Stimulated activated CD8-positive, alpha-beta memory T cell treated with anti-CD3 and anti-CD28 coated beads, Interleukin-2, amount 100 ng/mL, for 1 hour (primary cell): ENCODE measurements around the gene C19orf67.
"Not testable (repeated sequence)": the region's sequence is repeated elsewhere in the genome, so short reads cannot be mapped to it uniquely, and the experiment has no call there.

Source experiments
- DNase-seq, 2 donors: peaks; one replicate each; pipeline ENCODE4 v3.0.0-alpha.2; 2020; ENCODE audit warnings: low read depth in 2 of 2

C19orf67 gene

DNA sequence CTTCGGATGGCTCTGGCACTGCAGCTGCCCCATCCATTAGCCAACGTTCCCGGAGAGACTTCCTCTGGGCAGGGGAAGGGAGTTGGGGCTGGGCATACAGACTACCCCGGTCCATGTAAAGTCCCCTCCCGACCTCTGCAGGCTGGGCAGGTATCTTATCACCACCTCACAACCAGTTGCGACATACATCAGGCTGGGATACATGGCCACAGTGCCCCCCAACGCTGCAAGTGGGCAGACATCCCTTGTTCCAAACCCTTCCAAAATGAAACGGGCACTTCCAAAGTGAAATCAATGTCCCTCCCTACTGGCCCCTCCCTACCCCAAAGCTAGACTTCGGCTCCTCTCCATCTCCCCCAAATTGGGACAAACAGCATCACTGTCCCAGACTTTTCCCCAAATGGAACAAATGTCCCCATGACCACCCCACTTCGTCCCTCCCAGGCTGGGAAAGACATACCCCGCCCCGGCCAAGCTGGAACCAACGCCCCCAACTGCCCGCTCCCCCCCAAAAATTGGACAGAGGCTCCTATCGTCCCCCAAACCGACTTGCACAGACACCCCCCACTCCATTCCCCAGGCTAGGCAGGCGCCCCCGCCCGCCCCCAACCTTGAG is 28.7 kb downstream of the C19orf67 start:
- no peak for DNase-seq

DNA sequence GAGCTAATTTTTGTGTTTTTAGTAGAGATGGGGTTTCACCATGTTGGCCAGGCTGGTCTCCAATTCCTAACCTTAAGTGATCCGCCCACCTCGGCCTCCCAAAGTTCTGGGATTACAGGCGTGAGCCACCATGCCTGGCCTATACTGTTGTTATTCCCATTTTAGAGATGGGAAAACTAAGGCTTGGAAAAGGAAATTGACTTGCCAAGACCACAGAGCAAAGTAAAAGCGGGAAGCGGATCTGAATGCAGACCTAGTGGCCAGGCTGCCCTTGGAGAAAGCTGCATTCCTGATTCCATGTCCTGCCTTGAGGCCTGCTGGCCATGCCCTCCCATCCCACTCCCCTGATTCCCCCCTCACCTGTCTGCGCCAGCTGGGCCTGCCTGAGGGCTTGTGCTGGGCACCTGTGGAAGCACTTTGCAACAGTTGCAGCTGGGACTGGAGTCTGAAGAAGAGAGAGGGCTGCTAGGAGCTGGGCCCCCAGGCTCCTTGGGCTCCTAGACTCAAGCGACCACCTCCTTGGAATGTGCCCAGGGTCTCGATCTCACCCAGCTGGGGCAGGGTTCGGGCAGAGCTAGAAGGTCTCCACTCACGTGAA is 29.4 kb downstream of the C19orf67 start:
- DNase-seq = no peak

DNA sequence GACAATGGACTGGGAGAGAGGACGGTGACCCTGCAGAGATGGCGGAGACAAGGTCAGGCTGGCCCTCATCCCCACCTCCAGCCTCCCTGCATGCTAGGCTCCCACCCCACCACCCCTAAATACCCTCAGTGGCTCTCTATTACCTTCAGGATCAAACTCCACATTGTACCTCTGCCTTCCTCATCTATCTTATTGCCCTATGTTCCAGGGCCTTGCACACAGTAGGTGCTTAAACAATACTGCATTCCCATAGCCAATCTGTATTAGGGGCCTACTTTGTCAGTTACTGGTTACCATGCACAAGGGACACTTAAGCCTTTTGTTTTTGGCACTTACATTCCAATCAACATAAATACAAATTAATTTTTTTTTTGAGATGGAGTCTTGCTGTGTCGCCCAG is 30.2 kb downstream of the C19orf67 start:
- no peak for DNase-seq

DNA sequence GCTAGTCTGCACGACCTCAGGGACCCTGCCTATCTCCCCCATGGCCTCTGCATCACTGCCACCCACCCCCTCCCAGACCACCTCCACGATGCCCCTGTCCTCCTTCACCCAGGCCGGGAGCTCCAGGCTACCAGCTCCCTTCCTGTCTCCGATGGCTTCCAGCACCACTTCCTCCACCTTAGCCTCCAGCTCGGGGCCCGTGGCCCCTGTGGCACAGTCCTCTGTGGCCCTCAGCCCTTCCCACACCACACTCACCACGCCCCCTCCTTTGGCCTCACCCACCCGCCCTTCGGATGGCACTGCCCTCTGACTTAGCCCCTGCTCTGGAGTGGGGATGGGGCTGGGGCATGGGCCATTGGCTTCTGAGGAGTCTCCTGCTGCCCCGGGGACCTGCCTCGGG is 30.9 kb downstream of the C19orf67 start:
- DNase-seq = no peak

- DNase-seq = no peak
Observed at GRCh38 chr19:14054099-14054498, 31.5 kb downstream of the C19orf67 start.

- DNase-seq = no peak
Observed at GRCh38 chr19:14053500-14053899, 32.1 kb downstream of the C19orf67 start.

GRCh38 chr19:14053032-14053431 is 32.6 kb downstream of the C19orf67 start:
- no peak for DNase-seq

- no peak for DNase-seq
Observed at GRCh38 chr19:14052470-14052869, 33.1 kb downstream of the C19orf67 start.

- DNase-seq = no peak
Observed at GRCh38 chr19:14051980-14052379, 33.6 kb downstream of the C19orf67 start.

DNA sequence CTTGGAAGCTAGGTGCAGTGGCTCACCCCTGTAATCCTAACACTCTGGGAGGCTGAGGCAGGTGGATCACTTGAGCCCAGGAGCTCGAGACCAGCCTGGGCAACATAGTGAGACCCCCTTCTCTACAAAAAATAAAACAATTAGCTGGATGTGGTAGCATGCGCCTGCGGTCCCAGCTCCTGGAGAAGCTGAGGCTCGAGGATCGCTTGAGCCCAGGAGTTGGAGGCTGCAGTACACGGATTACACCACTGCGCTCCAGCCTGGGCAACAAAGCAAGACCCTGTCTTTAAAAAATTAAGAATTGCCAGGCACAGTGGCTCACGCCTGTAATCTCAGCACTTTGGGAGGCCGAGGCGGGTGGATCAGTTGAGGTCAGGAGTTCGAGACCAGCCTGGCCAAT is 34.6 kb downstream of the C19orf67 start:
- not testable (repeated sequence) for DNase-seq

- no peak for DNase-seq
Observed at GRCh38 chr19:14050512-14050911, 35.1 kb downstream of the C19orf67 start.

- DNase-seq = peak; percentile 62 to 67
Observed at GRCh38 chr19:14048443-14049153, 37.0 kb downstream of the C19orf67 start.

- DNase-seq = not testable (repeated sequence)
Observed at GRCh38 chr19:14047866-14048265, 37.7 kb downstream of the C19orf67 start.

- DNase-seq = not testable (repeated sequence)
Observed at GRCh38 chr19:14042659-14043608, 42.6 kb downstream of the C19orf67 start.

DNA sequence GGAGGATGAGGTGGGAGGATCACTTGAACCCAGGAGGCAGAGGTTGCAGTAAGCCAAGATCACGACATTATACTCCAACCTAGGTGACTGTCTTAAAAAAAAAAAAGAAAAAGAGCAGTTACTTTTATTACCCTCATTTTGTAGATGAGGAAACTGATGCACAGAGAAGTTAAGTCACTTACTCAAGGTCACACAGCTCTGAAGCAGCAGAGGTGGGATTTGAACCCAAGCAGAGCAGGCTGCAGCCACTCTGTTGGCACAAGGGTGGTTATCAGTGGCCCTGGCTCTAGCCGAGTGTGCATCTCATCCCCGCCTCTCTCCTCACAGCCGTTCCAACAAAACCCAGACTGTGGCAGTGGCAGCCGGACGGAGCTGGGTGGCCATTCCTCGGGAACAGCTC is 46.4 kb downstream of the C19orf67 start:
- no peak for DNase-seq

- DNase-seq = no peak
Observed at GRCh38 chr19:14035706-14036105, 49.9 kb downstream of the C19orf67 start.

DNA sequence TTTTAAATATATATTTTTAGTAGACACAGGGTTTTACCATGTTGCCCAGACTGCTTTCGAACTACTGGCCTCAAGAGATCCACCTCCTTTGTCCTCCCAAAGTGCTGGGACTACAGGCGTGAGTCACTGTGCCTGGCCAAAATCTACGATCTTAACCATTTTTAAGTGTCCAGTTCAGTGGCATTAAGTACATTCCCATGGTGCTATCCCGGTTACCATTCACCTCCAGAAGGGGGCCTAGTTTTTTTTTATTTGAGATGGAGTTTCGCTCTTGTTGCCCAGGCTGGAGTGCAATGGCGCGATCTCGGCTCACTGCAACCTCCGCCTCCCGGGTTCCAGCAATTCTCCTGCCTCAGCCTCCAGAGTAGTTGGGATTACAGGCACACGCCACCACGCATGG is 50.4 kb downstream of the C19orf67 start:
- not testable (repeated sequence) for DNase-seq

DNA sequence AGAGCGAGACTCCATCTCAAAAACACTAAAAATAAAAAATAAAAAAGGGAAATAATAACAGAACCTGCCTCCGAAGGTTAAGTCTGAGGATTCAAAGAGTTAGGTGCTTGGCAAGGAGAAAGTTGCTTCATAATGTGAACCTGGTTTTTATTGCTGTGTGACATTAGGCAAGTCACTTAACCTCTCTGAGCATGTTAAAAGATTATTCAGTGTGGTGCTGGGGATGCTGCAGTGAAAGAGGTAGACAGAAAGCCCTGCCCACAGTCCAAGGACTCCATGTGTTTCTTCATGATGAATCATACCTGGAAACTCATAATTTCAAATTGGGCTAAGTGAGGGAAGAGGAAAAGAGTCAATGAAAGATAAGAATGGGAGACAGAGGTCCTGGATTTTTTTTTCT is 51.6 kb downstream of the C19orf67 start:
- no peak for DNase-seq

- DNase-seq = peak; percentile 54 to 63
Observed at GRCh38 chr19:14031719-14032480, 53.7 kb downstream of the C19orf67 start, which contains the start of gene IL27RA. Gene IL27RA, plus strand, starts transcription at chr19:14031762. Its CDS starts 111 bp downstream, at chr19:14031873.
